ENCODE results near the gene IGFBPL1.

The IGFBPL1 gene

GRCh38 chr9:38417003-38417945, 7.0 kb downstream of the IGFBPL1 start:
- H3K36me3 Mint-ChIP-seq (ENCODE audit: low read depth) = no peaks in the 10 kb centered on the region
- H3K9me3 Mint-ChIP-seq = no peaks in the 10 kb centered on the region
- H3K4me1 Mint-ChIP-seq = peaks cover 50% of the 10 kb centered on the region
- no peak overlapping the region for H3K27ac Mint-ChIP-seq
- no peak overlapping the region for H3K4me3 Mint-ChIP-seq
- TF ChIP-seq CTCF (IDR thresholded peaks at IDR 0.05; ENCODE audit: unreplicated experiment in 3 of 3) = peak; percentile 22 to 53 (median 38)
- peaks cover 56% of the 10 kb centered on the region for H3K27me3 Mint-ChIP-seq (ENCODE audit: low read depth)

- no peak for TF ChIP-seq CTCF (IDR thresholded peaks at IDR 0.05; ENCODE audit: unreplicated experiment in 3 of 3)
- Mint-ChIP-seq H3K9me3 (no peaks in the 10 kb centered on the region), H3K27ac (peak overlapping the region in 1 of 3 experiments; percentile 77), H3K36me3 (ENCODE audit: low read depth) (no peaks in the 10 kb centered on the region), H3K27me3 (ENCODE audit: low read depth) (peaks cover 56% of the 10 kb centered on the region), H3K4me3 (no peak overlapping the region), H3K4me1 (peaks cover 43% of the 10 kb centered on the region)
Measured at GRCh38 chr9:38416461-38416860, 7.8 kb downstream of the IGFBPL1 start.

- no peaks in the 10 kb centered on the region for H3K36me3 Mint-ChIP-seq (ENCODE audit: low read depth)
- peaks cover 55% of the 10 kb centered on the region for H3K27me3 Mint-ChIP-seq (ENCODE audit: low read depth)
- no peak for TF ChIP-seq CTCF (IDR thresholded peaks at IDR 0.05; ENCODE audit: unreplicated experiment in 3 of 3)
- H3K4me3 Mint-ChIP-seq = no peak overlapping the region
- peak overlapping the region in 2 of 3 experiments; percentile 18 to 77 for H3K27ac Mint-ChIP-seq
- H3K4me1 Mint-ChIP-seq = peaks cover 38% of the 10 kb centered on the region
- no peaks in the 10 kb centered on the region for H3K9me3 Mint-ChIP-seq
Measured at GRCh38 chr9:38415856-38416255, 8.4 kb downstream of the IGFBPL1 start.

- Mint-ChIP-seq H3K27ac (peak overlapping the region in 1 of 3 experiments; percentile 2), H3K4me1 (peaks cover 38% of the 10 kb centered on the region), H3K4me3 (no peak overlapping the region), H3K9me3 (no peaks in the 10 kb centered on the region), H3K36me3 (ENCODE audit: low read depth) (no peaks in the 10 kb centered on the region), H3K27me3 (ENCODE audit: low read depth) (peaks cover 55% of the 10 kb centered on the region)
- no peak for TF ChIP-seq CTCF (IDR thresholded peaks at IDR 0.05; ENCODE audit: unreplicated experiment in 3 of 3)
Measured at GRCh38 chr9:38414040-38414723, 10.1 kb downstream of the IGFBPL1 start.

- Mint-ChIP-seq H3K36me3 (ENCODE audit: low read depth) (no peaks in the 10 kb centered on the region), H3K27ac (no peak overlapping the region), H3K4me1 (peaks cover 38% of the 10 kb centered on the region), H3K9me3 (no peaks in the 10 kb centered on the region), H3K27me3 (ENCODE audit: low read depth) (peaks cover 58% of the 10 kb centered on the region), H3K4me3 (no peak overlapping the region)
- TF ChIP-seq CTCF (IDR thresholded peaks at IDR 0.05; ENCODE audit: unreplicated experiment in 3 of 3) = no peak
Measured at GRCh38 chr9:38413283-38413682, 11.0 kb downstream of the IGFBPL1 start.
